ENCODE data around the gene PTPRC.

PTPRC gene

GRCh38 chr1:198642983-198643382, 4.1 kb downstream of the PTPRC start:
- peaks cover 0 to 2% (median 0%) of the 10 kb centered on the region in 5 donors for H3K4me1 ChIP-seq (ENCODE audit: control insufficient read depth in 5 of 5, insufficient read depth in 5 of 5, low read length in 5 of 5)
- no peak overlapping the region for H3K4me3 ChIP-seq (ENCODE audit: low read depth in 1 of 5, low read length in 5 of 5)
- no peak overlapping the region for H3K9ac ChIP-seq (ENCODE audit: low read length in 5 of 5)
- H3K27me3 ChIP-seq (ENCODE audit: control insufficient read depth in 5 of 5, insufficient read depth in 4 of 5, low read length in 5 of 5) = no peaks in the 10 kb centered on the region
- no peaks in the 10 kb centered on the region for H3K9me3 ChIP-seq (ENCODE audit: control insufficient read depth in 5 of 5, low read length in 5 of 5)
- H3K27ac ChIP-seq (ENCODE audit: low read depth, low read length) = no peak overlapping the region
- H3K36me3 ChIP-seq (ENCODE audit: control insufficient read depth in 5 of 5, insufficient read depth in 5 of 5, low read length in 5 of 5) = no peaks in the 10 kb centered on the region

- Histone ChIP-seq H3K4me1 (ENCODE audit: control insufficient read depth in 5 of 5, insufficient read depth in 5 of 5, low read length in 5 of 5) (peaks cover 0 to 2% (median 0%) of the 10 kb centered on the region in 5 donors), H3K27ac (ENCODE audit: low read depth, low read length) (no peak overlapping the region), H3K9ac (ENCODE audit: low read length in 5 of 5) (no peak overlapping the region), H3K27me3 (ENCODE audit: control insufficient read depth in 5 of 5, insufficient read depth in 4 of 5, low read length in 5 of 5) (no peaks in the 10 kb centered on the region), H3K9me3 (ENCODE audit: control insufficient read depth in 5 of 5, low read length in 5 of 5) (no peaks in the 10 kb centered on the region), H3K4me3 (ENCODE audit: low read depth in 1 of 5, low read length in 5 of 5) (no peak overlapping the region), H3K36me3 (ENCODE audit: control insufficient read depth in 5 of 5, insufficient read depth in 5 of 5, low read length in 5 of 5) (no peaks in the 10 kb centered on the region)
Observed at GRCh38 chr1:198643808-198644207, 5.0 kb downstream of the PTPRC start.

- Histone ChIP-seq H3K4me1 (ENCODE audit: control insufficient read depth in 5 of 5, insufficient read depth in 5 of 5, low read length in 5 of 5) (no peaks in the 10 kb centered on the region), H3K36me3 (ENCODE audit: control insufficient read depth in 5 of 5, insufficient read depth in 5 of 5, low read length in 5 of 5) (no peaks in the 10 kb centered on the region), H3K4me3 (ENCODE audit: low read depth in 1 of 5, low read length in 5 of 5) (no peak overlapping the region), H3K27me3 (ENCODE audit: control insufficient read depth in 5 of 5, insufficient read depth in 4 of 5, low read length in 5 of 5) (no peaks in the 10 kb centered on the region), H3K9ac (ENCODE audit: low read length in 5 of 5) (no peak overlapping the region), H3K27ac (ENCODE audit: low read depth, low read length) (no peak overlapping the region), H3K9me3 (ENCODE audit: control insufficient read depth in 5 of 5, low read length in 5 of 5) (no peaks in the 10 kb centered on the region)
Observed at GRCh38 chr1:198647055-198647454, 8.2 kb downstream of the PTPRC start.

- Histone ChIP-seq H3K27ac (ENCODE audit: low read depth, low read length) (no peak overlapping the region), H3K9me3 (ENCODE audit: control insufficient read depth in 5 of 5, low read length in 5 of 5) (no peaks in the 10 kb centered on the region), H3K36me3 (ENCODE audit: control insufficient read depth in 5 of 5, insufficient read depth in 5 of 5, low read length in 5 of 5) (no peaks in the 10 kb centered on the region), H3K9ac (ENCODE audit: low read length in 5 of 5) (no peak overlapping the region), H3K4me1 (ENCODE audit: control insufficient read depth in 5 of 5, insufficient read depth in 5 of 5, low read length in 5 of 5) (no peaks in the 10 kb centered on the region), H3K4me3 (ENCODE audit: low read depth in 1 of 5, low read length in 5 of 5) (no peak overlapping the region), H3K27me3 (ENCODE audit: control insufficient read depth in 5 of 5, insufficient read depth in 4 of 5, low read length in 5 of 5) (no peaks in the 10 kb centered on the region)
Observed at GRCh38 chr1:198648592-198648991, 9.8 kb downstream of the PTPRC start.

GRCh38 chr1:198649232-198649967, 10.6 kb downstream of the PTPRC start:
- Histone ChIP-seq H3K4me1 (ENCODE audit: control insufficient read depth in 5 of 5, insufficient read depth in 5 of 5, low read length in 5 of 5) (no peaks in the 10 kb centered on the region), H3K9me3 (ENCODE audit: control insufficient read depth in 5 of 5, low read length in 5 of 5) (no peaks in the 10 kb centered on the region), H3K36me3 (ENCODE audit: control insufficient read depth in 5 of 5, insufficient read depth in 5 of 5, low read length in 5 of 5) (no peaks in the 10 kb centered on the region), H3K9ac (ENCODE audit: low read length in 5 of 5) (no peak overlapping the region), H3K27me3 (ENCODE audit: control insufficient read depth in 5 of 5, insufficient read depth in 4 of 5, low read length in 5 of 5) (no peaks in the 10 kb centered on the region), H3K27ac (ENCODE audit: low read depth, low read length) (no peak overlapping the region), H3K4me3 (ENCODE audit: low read depth in 1 of 5, low read length in 5 of 5) (no peak overlapping the region)

GRCh38 chr1:198649968-198650338, 11.1 kb downstream of the PTPRC start:
- no peaks in the 10 kb centered on the region for H3K4me1 ChIP-seq (ENCODE audit: control insufficient read depth in 5 of 5, insufficient read depth in 5 of 5, low read length in 5 of 5)

GRCh38 chr1:198650506-198650905, 11.7 kb downstream of the PTPRC start:
- H3K27ac ChIP-seq (ENCODE audit: low read depth, low read length) = no peak overlapping the region
- no peaks in the 10 kb centered on the region for H3K36me3 ChIP-seq (ENCODE audit: control insufficient read depth in 5 of 5, insufficient read depth in 5 of 5, low read length in 5 of 5)
- no peaks in the 10 kb centered on the region for H3K4me1 ChIP-seq (ENCODE audit: control insufficient read depth in 5 of 5, insufficient read depth in 5 of 5, low read length in 5 of 5)
- H3K9me3 ChIP-seq (ENCODE audit: control insufficient read depth in 5 of 5, low read length in 5 of 5) = no peaks in the 10 kb centered on the region
- H3K4me3 ChIP-seq (ENCODE audit: low read depth in 1 of 5, low read length in 5 of 5) = no peak overlapping the region
- H3K9ac ChIP-seq (ENCODE audit: low read length in 5 of 5) = no peak overlapping the region
- H3K27me3 ChIP-seq (ENCODE audit: control insufficient read depth in 5 of 5, insufficient read depth in 4 of 5, low read length in 5 of 5) = no peaks in the 10 kb centered on the region

More at GRCh38 chr1:198649968-198650338, 11.1 kb downstream of the PTPRC start:
- H3K27me3 ChIP-seq (ENCODE audit: control insufficient read depth in 5 of 5, insufficient read depth in 4 of 5, low read length in 5 of 5) = no peaks in the 10 kb centered on the region
- no peak overlapping the region for H3K9ac ChIP-seq (ENCODE audit: low read length in 5 of 5)
- H3K4me3 ChIP-seq (ENCODE audit: low read depth in 1 of 5, low read length in 5 of 5) = no peak overlapping the region
- H3K36me3 ChIP-seq (ENCODE audit: control insufficient read depth in 5 of 5, insufficient read depth in 5 of 5, low read length in 5 of 5) = no peaks in the 10 kb centered on the region
- no peaks in the 10 kb centered on the region for H3K9me3 ChIP-seq (ENCODE audit: control insufficient read depth in 5 of 5, low read length in 5 of 5)
- no peak overlapping the region for H3K27ac ChIP-seq (ENCODE audit: low read depth, low read length)

- Histone ChIP-seq H3K27me3 (ENCODE audit: control insufficient read depth in 5 of 5, insufficient read depth in 4 of 5, low read length in 5 of 5) (no peaks in the 10 kb centered on the region), H3K4me1 (ENCODE audit: control insufficient read depth in 5 of 5, insufficient read depth in 5 of 5, low read length in 5 of 5) (no peaks in the 10 kb centered on the region), H3K36me3 (ENCODE audit: control insufficient read depth in 5 of 5, insufficient read depth in 5 of 5, low read length in 5 of 5) (no peaks in the 10 kb centered on the region), H3K9me3 (ENCODE audit: control insufficient read depth in 5 of 5, low read length in 5 of 5) (no peaks in the 10 kb centered on the region), H3K9ac (ENCODE audit: low read length in 5 of 5) (no peak overlapping the region), H3K4me3 (ENCODE audit: low read depth in 1 of 5, low read length in 5 of 5) (no peak overlapping the region), H3K27ac (ENCODE audit: low read depth, low read length) (no peak overlapping the region)
Observed at GRCh38 chr1:198651650-198652400, 13.0 kb downstream of the PTPRC start.

GRCh38 chr1:198653808-198654413, 15.1 kb downstream of the PTPRC start:
- H3K4me1 ChIP-seq (ENCODE audit: control insufficient read depth in 5 of 5, insufficient read depth in 5 of 5, low read length in 5 of 5) = peaks cover 0 to 5% (median 0%) of the 10 kb centered on the region in 5 donors
- H3K27ac ChIP-seq (ENCODE audit: low read depth, low read length) = no peak overlapping the region
- H3K27me3 ChIP-seq (ENCODE audit: control insufficient read depth in 5 of 5, insufficient read depth in 4 of 5, low read length in 5 of 5) = no peaks in the 10 kb centered on the region
- no peak overlapping the region for H3K4me3 ChIP-seq (ENCODE audit: low read depth in 1 of 5, low read length in 5 of 5)
- H3K9ac ChIP-seq (ENCODE audit: low read length in 5 of 5) = no peak overlapping the region
- H3K36me3 ChIP-seq (ENCODE audit: control insufficient read depth in 5 of 5, insufficient read depth in 5 of 5, low read length in 5 of 5) = no peaks in the 10 kb centered on the region
- H3K9me3 ChIP-seq (ENCODE audit: control insufficient read depth in 5 of 5, low read length in 5 of 5) = no peaks in the 10 kb centered on the region

- H3K4me3 ChIP-seq (ENCODE audit: low read depth in 1 of 5, low read length in 5 of 5) = no peak overlapping the region
- peaks cover 0 to 5% (median 0%) of the 10 kb centered on the region in 5 donors for H3K4me1 ChIP-seq (ENCODE audit: control insufficient read depth in 5 of 5, insufficient read depth in 5 of 5, low read length in 5 of 5)
- H3K27me3 ChIP-seq (ENCODE audit: control insufficient read depth in 5 of 5, insufficient read depth in 4 of 5, low read length in 5 of 5) = no peaks in the 10 kb centered on the region
- H3K27ac ChIP-seq (ENCODE audit: low read depth, low read length) = no peak overlapping the region
- H3K9me3 ChIP-seq (ENCODE audit: control insufficient read depth in 5 of 5, low read length in 5 of 5) = no peaks in the 10 kb centered on the region
- no peak overlapping the region for H3K9ac ChIP-seq (ENCODE audit: low read length in 5 of 5)
- H3K36me3 ChIP-seq (ENCODE audit: control insufficient read depth in 5 of 5, insufficient read depth in 5 of 5, low read length in 5 of 5) = no peaks in the 10 kb centered on the region
Observed at GRCh38 chr1:198655459-198656121, 16.8 kb downstream of the PTPRC start.

All from subcutaneous abdominal adipose tissue (tissue), 5 donors.